ENCODE data around the gene ENG. TPM values are rescaled to one million over a fixed set of nuclear protein-coding genes. Genes with fewer than 3 reads are reported as not detected.

The ENG gene
- total and polyA plus RNA-seq, 2 of the 8 experiments (the other 6 are each of a cell fraction or from before 2014, with no cell fraction given): 1.8 to 4.4 TPM

GRCh38 chr9:127786773-127787104, 67.7 kb downstream of the ENG start:
- peaks cover 3 to 37% of the 10 kb centered on the region in 2 experiments; a peak in 2 of 4 replicates for H3K79me2 ChIP-seq (ENCODE audit: control insufficient read depth in 1 of 2, insufficient read depth in 2 of 2, low read length in 2 of 2)
- H3K23ac ChIP-seq (ENCODE audit: insufficient read length): no peak overlapping the region
- DNase-seq (ENCODE audit: low read depth in 1 of 2, low spot score in 2 of 2) (no peak), FAIRE-seq (no peak)
- TF ChIP-seq NANOG (IDR thresholded peaks at IDR 0.05; ENCODE audit: insufficient read depth, low read depth, low read length, poor library complexity, severe bottlenecking): no peak
- TF ChIP-seq MAX (IDR thresholded peaks at IDR 0.05): 0 out of 2 replicates have a peak, but pooled peaks have one; percentile 1
- peak; percentile 32; the same call in 1 of the 2 replicates for TF ChIP-seq KDM5A (IDR thresholded peaks at IDR 0.05; ENCODE audit: low read length)
- no peak for TF ChIP-seq CHD1 (IDR thresholded peaks at IDR 0.05; ENCODE audit: low read depth, low read length)
- no peak overlapping the region; the same call in 1 of the 2 replicates for H4K8ac ChIP-seq (ENCODE audit: extremely low read depth, insufficient read depth, low read length)
- no peak overlapping the region for H3K56ac ChIP-seq (replicated peaks; ENCODE audit: insufficient read length, low read depth, low read length)
- H3K9ac ChIP-seq (replicated peaks in 1 of 4; ENCODE audit: extremely low read depth in 1 of 4, low read depth in 3 of 4, low read length in 3 of 4): peak overlapping the region in 3 of 4 experiments; percentile 38 to 81 (median 72); a peak in 5 of 7 replicates
- H2BK120ac ChIP-seq (replicated peaks; ENCODE audit: low read depth, low read length): no peak overlapping the region
- WGBS, 2 experiments (ENCODE audit: extremely low coverage in 1 of 2, insufficient coverage in 1 of 2, insufficient read length in 1 of 2, insufficient replicate concordance in 2 of 2, low coverage in 1 of 2, low lambda C conversion rate in 2 of 2, missing lambda C conversion rate in 1 of 2): 4% methylated on average over 8 of the region's 12 CpGs; no CpG with 5 or more reads in 1 of the 2 experiments
- H3K14ac ChIP-seq (ENCODE audit: insufficient read length): no peak overlapping the region
- H3K4ac ChIP-seq (replicated peaks; ENCODE audit: insufficient read length, low read depth, low read length): no peak overlapping the region
- H3K4me3 ChIP-seq (ENCODE audit: extremely low read depth in 1 of 4, insufficient read depth in 2 of 4, low read depth in 3 of 4, low read length in 4 of 4): peak overlapping the region; percentile 71 to 100 (median 92)
- peaks cover 0 to 4% (median 2%) of the 10 kb centered on the region in 4 experiments; a peak in 3 of 7 replicates for H3K4me1 ChIP-seq (replicated peaks in 1 of 4; ENCODE audit: control insufficient read depth in 3 of 4, insufficient read depth in 4 of 4, low read length in 3 of 4)
- H4K20me1 ChIP-seq (replicated peaks in 1 of 2; ENCODE audit: control insufficient read depth in 1 of 2, insufficient read depth in 2 of 2, low read length in 2 of 2): peaks cover 23 to 27% of the 10 kb centered on the region in 2 experiments
- H3K4me2 ChIP-seq (ENCODE audit: insufficient read depth in 1 of 2, low read depth in 2 of 2, low read length in 2 of 2): peak overlapping the region; percentile 46 to 58
- no peaks in the 10 kb centered on the region for H3K23me2 ChIP-seq (ENCODE audit: low read depth, low read length)
- H3K18ac ChIP-seq (ENCODE audit: extremely low read depth, low read length): 0 out of 2 replicates have a peak overlapping the region, but pooled peaks have one; percentile 78
- peak overlapping the region; percentile 45; the same call in 1 of the 2 replicates for H3K27ac ChIP-seq (ENCODE audit: low read depth, low read length)
- H2BK5ac ChIP-seq (ENCODE audit: low read depth, low read length): no peak overlapping the region
- CTCF ChIA-PET (ENCODE audit: partially characterized antibody): interaction anchor here (0.8 to 16.2 kb wide), 9 partner anchors 15 to 83 kb away, joined by 3 to 227 read pairs (median 5); partner anchors contain the start of gene FPGS
- no peak overlapping the region for H2AK5ac ChIP-seq (ENCODE audit: low read depth, low read length)
- peaks cover 29 to 46% (median 42%) of the 10 kb centered on the region in 4 experiments for H3K36me3 ChIP-seq (ENCODE audit: control insufficient read depth in 2 of 4, insufficient read depth in 4 of 4, low read length in 3 of 4)
- no peaks in the 10 kb centered on the region for H3K27me3 ChIP-seq (replicated peaks in 1 of 4; ENCODE audit: control insufficient read depth in 3 of 4, extremely low read depth in 1 of 4, insufficient read depth in 3 of 4, low read length in 3 of 4)
- no peak overlapping the region for H2BK12ac ChIP-seq (ENCODE audit: low read depth, low read length)
- H2AFZ ChIP-seq (ENCODE audit: low read length): no peak overlapping the region
- H2BK15ac ChIP-seq (ENCODE audit: low read length): no peak overlapping the region
- no peak overlapping the region for H4K5ac ChIP-seq (ENCODE audit: insufficient read length, low read depth, low read length)
- H4K91ac ChIP-seq (replicated peaks; ENCODE audit: insufficient read length, low read length): no peak overlapping the region
- POLR2A ChIA-PET (ENCODE audit: partially characterized antibody): interaction anchor here (0.8 to 10.2 kb wide), 8 partner anchors 11 to 134 kb away, joined by 3 to 140 read pairs (median 4); partner anchors contain the start of gene FPGS
- no peaks in the 10 kb centered on the region for H3K9me3 ChIP-seq (ENCODE audit: insufficient read depth in 2 of 2, low read depth in 1 of 2, low read length in 1 of 2)
- no peak overlapping the region for H2BK20ac ChIP-seq (ENCODE audit: low read length)
- H3K79me1 ChIP-seq (ENCODE audit: low read depth, low read length): peaks cover 10% of the 10 kb centered on the region
